T-helper 1 cell treated with Interleukin-12 subunit alpha and Interleukin-12 subunit beta and Interleukin-4 antibody, amounts not matched to agents 30 μg/mL and 1 μg/mL, for 36 hours (primary cell): ENCODE results near the gene RAG1.

ENCODE experiments used
- H3K27ac Mint-ChIP-seq: one replicate; pipeline ENCODE4 v1.8.0; 2021; ENCODE audit warnings: mild to moderate bottlenecking, mixed read lengths
- H3K27me3 Mint-ChIP-seq: one replicate; pipeline ENCODE4 v1.8.0; 2021; ENCODE audit warnings: low read depth, mixed read lengths
- H3K36me3 Mint-ChIP-seq: one replicate; pipeline ENCODE4 v1.8.0; 2021; ENCODE audit warnings: low read depth, mixed read lengths
- H3K4me1 Mint-ChIP-seq: one replicate; pipeline ENCODE4 v1.8.0; 2021; ENCODE audit warnings: low read depth, mixed read lengths
- H3K4me3 Mint-ChIP-seq: one replicate; pipeline ENCODE4 v1.8.0; 2021; ENCODE audit warnings: mild to moderate bottlenecking, moderate library complexity, mixed read lengths
- H3K9me3 Mint-ChIP-seq: one replicate; pipeline ENCODE4 v1.8.0; 2021; ENCODE audit warnings: mixed read lengths

Gene RAG1

DNA sequence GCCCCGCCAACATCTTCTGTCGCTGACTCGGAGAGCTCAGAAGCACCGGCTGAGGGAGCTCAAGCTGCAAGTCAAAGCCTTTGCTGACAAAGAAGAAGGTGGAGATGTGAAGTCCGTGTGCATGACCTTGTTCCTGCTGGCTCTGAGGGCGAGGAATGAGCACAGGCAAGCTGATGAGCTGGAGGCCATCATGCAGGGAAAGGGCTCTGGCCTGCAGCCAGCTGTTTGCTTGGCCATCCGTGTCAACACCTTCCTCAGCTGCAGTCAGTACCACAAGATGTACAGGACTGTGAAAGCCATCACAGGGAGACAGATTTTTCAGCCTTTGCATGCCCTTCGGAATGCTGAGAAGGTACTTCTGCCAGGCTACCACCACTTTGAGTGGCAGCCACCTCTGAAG is 6.7 kb downstream of the RAG1 start:
- no peak overlapping the region for H3K4me3 Mint-ChIP-seq
- H3K9me3 Mint-ChIP-seq: no peaks in the 10 kb centered on the region
- no peaks in the 10 kb centered on the region for H3K36me3 Mint-ChIP-seq
- H3K27ac Mint-ChIP-seq: no peak overlapping the region
- no peaks in the 10 kb centered on the region for H3K4me1 Mint-ChIP-seq
- H3K27me3 Mint-ChIP-seq: peaks cover 28% of the 10 kb centered on the region

DNA sequence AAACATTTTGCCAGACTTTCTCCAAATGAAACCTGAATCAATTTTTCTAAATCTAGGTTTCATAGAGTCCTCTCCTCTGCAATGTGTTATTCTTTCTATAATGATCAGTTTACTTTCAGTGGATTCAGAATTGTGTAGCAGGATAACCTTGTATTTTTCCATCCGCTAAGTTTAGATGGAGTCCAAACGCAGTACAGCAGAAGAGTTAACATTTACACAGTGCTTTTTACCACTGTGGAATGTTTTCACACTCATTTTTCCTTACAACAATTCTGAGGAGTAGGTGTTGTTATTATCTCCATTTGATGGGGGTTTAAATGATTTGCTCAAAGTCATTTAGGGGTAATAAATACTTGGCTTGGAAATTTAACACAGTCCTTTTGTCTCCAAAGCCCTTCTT is 9.6 kb downstream of the RAG1 start:
- peaks cover 8% of the 10 kb centered on the region for H3K27me3 Mint-ChIP-seq
- no peak overlapping the region for H3K27ac Mint-ChIP-seq
- H3K4me3 Mint-ChIP-seq: no peak overlapping the region
- H3K9me3 Mint-ChIP-seq: no peaks in the 10 kb centered on the region
- H3K36me3 Mint-ChIP-seq: no peaks in the 10 kb centered on the region
- no peaks in the 10 kb centered on the region for H3K4me1 Mint-ChIP-seq

DNA sequence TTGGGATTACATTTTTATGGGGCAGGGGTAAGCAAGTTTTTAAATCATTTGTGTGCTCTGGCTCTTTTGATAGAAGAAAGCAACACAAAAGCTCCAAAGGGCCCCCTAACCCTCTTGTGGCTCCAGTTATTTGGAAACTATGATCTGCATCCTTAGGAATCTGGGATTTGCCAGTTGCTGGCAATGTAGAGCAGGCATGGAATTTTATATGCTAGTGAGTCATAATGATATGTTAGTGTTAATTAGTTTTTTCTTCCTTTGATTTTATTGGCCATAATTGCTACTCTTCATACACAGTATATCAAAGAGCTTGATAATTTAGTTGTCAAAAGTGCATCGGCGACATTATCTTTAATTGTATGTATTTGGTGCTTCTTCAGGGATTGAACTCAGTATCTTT is 10.1 kb downstream of the RAG1 start:
- no peaks in the 10 kb centered on the region for H3K36me3 Mint-ChIP-seq
- peaks cover 4% of the 10 kb centered on the region for H3K27me3 Mint-ChIP-seq
- H3K9me3 Mint-ChIP-seq: no peaks in the 10 kb centered on the region
- no peak overlapping the region for H3K27ac Mint-ChIP-seq
- no peaks in the 10 kb centered on the region for H3K4me1 Mint-ChIP-seq
- no peak overlapping the region for H3K4me3 Mint-ChIP-seq

DNA sequence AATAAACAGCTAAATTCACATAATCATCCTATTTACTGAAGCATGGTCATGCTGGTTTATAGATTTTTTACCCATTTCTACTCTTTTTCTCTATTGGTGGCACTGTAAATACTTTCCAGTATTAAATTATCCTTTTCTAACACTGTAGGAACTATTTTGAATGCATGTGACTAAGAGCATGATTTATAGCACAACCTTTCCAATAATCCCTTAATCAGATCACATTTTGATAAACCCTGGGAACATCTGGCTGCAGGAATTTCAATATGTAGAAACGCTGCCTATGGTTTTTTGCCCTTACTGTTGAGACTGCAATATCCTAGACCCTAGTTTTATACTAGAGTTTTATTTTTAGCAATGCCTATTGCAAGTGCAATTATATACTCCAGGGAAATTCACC is 10.7 kb downstream of the RAG1 start:
- H3K4me3 Mint-ChIP-seq: no peak overlapping the region
- peaks cover 4% of the 10 kb centered on the region for H3K27me3 Mint-ChIP-seq
- H3K36me3 Mint-ChIP-seq: no peaks in the 10 kb centered on the region
- no peaks in the 10 kb centered on the region for H3K9me3 Mint-ChIP-seq
- no peaks in the 10 kb centered on the region for H3K4me1 Mint-ChIP-seq
- H3K27ac Mint-ChIP-seq: no peak overlapping the region

DNA sequence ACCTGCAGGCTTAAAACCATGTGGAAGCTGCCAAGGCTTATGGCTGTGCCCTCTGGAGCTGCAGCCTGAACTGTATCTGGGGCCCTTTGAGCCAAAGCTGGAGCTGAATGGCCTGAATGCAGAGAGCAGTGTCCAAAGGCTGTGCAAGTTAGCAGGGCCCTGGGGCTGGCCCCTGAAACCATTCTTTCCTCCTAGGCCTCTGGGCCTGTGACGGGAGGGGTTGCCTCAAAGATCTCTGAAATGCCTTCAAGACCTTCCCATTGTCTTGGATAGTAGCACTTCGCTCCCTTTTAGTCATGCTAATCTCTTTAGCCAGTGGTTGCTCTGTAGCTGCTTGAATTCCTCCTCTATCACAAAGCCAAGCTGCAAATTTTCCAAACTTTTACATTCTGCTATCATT is 13.7 kb downstream of the RAG1 start:
- H3K27ac Mint-ChIP-seq: no peak overlapping the region
- no peaks in the 10 kb centered on the region for H3K4me1 Mint-ChIP-seq
- H3K27me3 Mint-ChIP-seq: peaks cover 5% of the 10 kb centered on the region
- H3K9me3 Mint-ChIP-seq: no peaks in the 10 kb centered on the region
- H3K4me3 Mint-ChIP-seq: no peak overlapping the region
- H3K36me3 Mint-ChIP-seq: no peaks in the 10 kb centered on the region

GRCh38 chr11:36583667-36584066 is 15.9 kb downstream of the RAG1 start:
- Mint-ChIP-seq H3K27ac (no peak overlapping the region), H3K27me3 (peaks cover 12% of the 10 kb centered on the region), H3K36me3 (no peaks in the 10 kb centered on the region), H3K4me3 (no peak overlapping the region), H3K4me1 (no peaks in the 10 kb centered on the region), H3K9me3 (no peaks in the 10 kb centered on the region)

DNA sequence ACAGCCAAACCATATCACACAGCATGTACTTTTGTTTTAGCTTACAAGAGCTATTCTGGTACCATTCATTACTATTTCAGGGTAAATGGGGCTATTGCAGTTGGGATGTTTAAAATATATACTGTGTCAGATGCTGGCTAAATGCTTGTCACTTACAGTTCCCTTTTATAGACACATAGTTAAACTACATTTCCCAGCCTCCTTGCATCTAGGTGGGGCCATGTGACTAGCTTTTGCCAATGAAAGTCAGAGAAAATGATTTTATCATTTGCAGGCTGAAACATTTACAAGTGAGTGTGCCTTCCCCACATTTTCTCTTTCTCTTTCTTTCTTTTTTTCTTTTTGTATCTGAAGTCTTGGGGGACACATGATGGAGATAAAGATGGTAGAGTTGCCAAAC is 18.7 kb downstream of the RAG1 start:
- Mint-ChIP-seq H3K27ac (no peak overlapping the region), H3K36me3 (no peaks in the 10 kb centered on the region), H3K4me3 (no peak overlapping the region), H3K27me3 (peaks cover 26% of the 10 kb centered on the region), H3K9me3 (no peaks in the 10 kb centered on the region), H3K4me1 (no peaks in the 10 kb centered on the region)

GRCh38 chr11:36588099-36588498 is 20.3 kb downstream of the RAG1 start:
- no peaks in the 10 kb centered on the region for H3K9me3 Mint-ChIP-seq
- H3K4me3 Mint-ChIP-seq: no peak overlapping the region
- no peaks in the 10 kb centered on the region for H3K4me1 Mint-ChIP-seq
- H3K27ac Mint-ChIP-seq: no peak overlapping the region
- H3K27me3 Mint-ChIP-seq: peaks cover 36% of the 10 kb centered on the region
- H3K36me3 Mint-ChIP-seq: no peaks in the 10 kb centered on the region

DNA sequence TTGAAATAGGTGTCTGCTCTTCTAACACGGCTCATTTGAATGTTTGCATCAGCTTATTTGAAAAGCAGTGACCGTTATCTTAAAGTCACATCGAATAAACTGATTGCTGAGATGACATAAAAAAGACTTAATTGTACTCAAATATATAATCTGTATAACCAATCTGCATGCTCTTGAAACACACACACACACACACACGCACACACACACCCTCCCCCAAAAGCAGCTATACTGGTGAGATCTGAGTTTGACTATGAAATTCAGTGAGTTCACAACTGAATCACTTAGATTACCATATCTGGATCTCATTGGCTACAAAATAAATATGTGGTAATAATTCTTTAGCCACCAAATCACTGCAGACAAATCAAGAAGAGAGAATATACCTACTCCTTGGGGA is 22.7 kb downstream of the RAG1 start:
- no peaks in the 10 kb centered on the region for H3K9me3 Mint-ChIP-seq
- no peak overlapping the region for H3K4me3 Mint-ChIP-seq
- H3K4me1 Mint-ChIP-seq: peaks cover 8% of the 10 kb centered on the region
- no peak overlapping the region for H3K27ac Mint-ChIP-seq
- H3K36me3 Mint-ChIP-seq: no peaks in the 10 kb centered on the region
- H3K27me3 Mint-ChIP-seq: peaks cover 57% of the 10 kb centered on the region

DNA sequence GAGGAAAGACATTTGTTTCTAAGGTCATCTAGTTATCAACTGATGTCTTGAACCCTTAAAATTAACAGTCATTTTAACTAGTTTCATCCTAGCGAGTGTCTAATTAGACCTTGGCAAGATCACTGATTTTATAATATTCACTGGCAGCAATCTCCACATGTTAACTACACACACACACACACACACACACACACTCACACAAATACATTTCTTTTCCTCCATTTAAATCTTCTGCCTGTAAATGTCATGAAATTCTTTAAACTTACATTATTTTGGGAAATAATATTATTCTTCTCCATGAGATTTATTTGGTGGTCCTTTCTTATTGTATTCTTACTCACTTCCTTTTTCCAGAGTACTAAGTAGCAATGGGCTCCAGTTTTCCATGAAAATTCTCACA is 23.6 kb downstream of the RAG1 start:
- H3K27me3 Mint-ChIP-seq: peaks cover 55% of the 10 kb centered on the region
- no peaks in the 10 kb centered on the region for H3K36me3 Mint-ChIP-seq
- H3K9me3 Mint-ChIP-seq: no peaks in the 10 kb centered on the region
- no peak overlapping the region for H3K27ac Mint-ChIP-seq
- peaks cover 8% of the 10 kb centered on the region for H3K4me1 Mint-ChIP-seq
- H3K4me3 Mint-ChIP-seq: no peak overlapping the region

DNA sequence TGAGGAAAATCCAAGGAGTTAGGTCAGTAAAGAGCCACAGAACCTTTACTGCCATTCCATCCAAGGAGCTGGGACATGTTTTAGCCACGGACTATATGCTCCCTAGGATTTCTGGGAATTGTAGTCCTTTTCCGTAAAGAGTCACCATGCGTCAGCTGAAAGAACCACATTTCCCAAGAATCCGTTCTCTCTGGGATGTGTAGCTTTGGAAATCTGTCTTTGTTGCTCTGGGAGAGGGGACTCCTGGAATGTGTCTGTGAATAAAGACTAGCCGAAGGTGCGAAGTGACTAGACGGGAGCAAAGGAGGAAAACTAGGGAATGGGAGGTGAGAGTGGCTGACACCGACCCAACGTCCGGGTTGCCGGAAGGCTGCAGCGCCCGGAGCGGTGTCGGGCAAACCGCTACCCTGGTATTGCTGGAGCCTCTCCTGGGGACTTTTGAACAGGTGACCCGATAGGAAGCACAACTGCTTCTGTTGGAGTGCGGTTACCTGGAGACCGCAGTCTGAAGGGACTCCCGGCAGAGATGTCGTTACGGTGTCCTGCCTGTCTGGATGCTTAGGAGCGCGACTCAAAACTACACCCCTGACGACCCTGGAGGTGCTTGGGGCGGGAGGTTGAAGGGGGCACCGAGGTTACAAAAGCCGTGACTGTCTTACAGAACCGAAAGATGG is 26.6 kb downstream of the RAG1 start, which contains the start of gene IFTAP:
Gene IFTAP, plus strand, starts transcription at position 187 of the 674 bp plus-strand sequence. CDS start 15,602 bp downstream, outside the sequence.
- Mint-ChIP-seq H3K27me3 (peaks cover 48% of the 10 kb centered on the region), H3K9me3 (no peaks in the 10 kb centered on the region), H3K36me3 (no peaks in the 10 kb centered on the region), H3K4me3 (peak within 1 kb of the TSS; percentile 86), H3K4me1 (peaks cover 8% of the 10 kb centered on the region), H3K27ac (no peak within 1 kb of the TSS)

- H3K4me3 Mint-ChIP-seq: no peak overlapping the region
- no peak overlapping the region for H3K27ac Mint-ChIP-seq
- H3K9me3 Mint-ChIP-seq: no peaks in the 10 kb centered on the region
- H3K27me3 Mint-ChIP-seq: peaks cover 40% of the 10 kb centered on the region
- H3K36me3 Mint-ChIP-seq: no peaks in the 10 kb centered on the region
- peaks cover 8% of the 10 kb centered on the region for H3K4me1 Mint-ChIP-seq
Measured at GRCh38 chr11:36596880-36597279, 29.1 kb downstream of the RAG1 start.

DNA sequence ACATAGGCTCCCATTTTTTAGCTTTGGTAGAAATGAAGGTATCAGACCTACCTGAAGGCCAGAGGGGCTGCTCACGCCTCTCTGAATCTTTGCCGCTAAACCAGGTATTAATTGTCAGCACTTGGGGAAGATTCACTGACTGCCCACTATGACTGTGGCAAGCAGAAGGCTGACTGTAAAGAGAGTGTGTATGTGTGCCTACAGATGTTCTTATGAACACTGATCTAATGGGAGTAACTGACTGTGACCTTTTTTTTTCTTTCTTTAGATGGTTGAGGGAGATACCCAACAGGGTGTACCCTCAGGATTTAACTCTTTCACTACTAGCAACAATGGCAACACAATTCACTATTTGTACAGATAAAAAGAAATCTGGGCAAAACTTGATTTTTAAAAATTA is 30.2 kb downstream of the RAG1 start, which contains the start of gene RAG2:
Gene RAG2, minus strand, starts transcription at position 186 of the 400 bp plus-strand sequence. CDS start 4,068 bp downstream, outside the sequence.
- Mint-ChIP-seq H3K4me1 (peaks cover 8% of the 10 kb centered on the region), H3K4me3 (no peak within 1 kb of the TSS), H3K9me3 (no peaks in the 10 kb centered on the region), H3K27me3 (peaks cover 44% of the 10 kb centered on the region), H3K36me3 (no peaks in the 10 kb centered on the region), H3K27ac (no peak within 1 kb of the TSS)

DNA sequence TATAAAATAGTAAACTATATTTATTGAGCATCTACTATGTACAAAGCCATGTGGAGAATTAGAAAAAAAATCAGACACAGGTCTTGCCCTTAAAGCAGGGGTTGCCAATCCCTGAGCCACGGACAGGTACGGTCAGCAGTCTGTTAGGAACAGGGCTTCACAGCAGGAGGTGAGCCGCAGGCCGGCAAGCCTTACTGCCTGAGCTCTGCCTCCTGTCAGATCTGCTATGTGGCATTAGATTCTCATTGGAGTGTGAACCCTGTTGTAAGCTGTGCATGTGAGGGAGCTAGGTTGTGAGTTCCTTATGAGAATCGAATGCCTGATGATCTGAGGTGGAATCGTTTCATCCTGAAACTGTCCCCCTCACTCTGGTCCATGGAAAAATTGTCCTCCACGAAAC is 32.4 kb downstream of the RAG1 start:
- no peak overlapping the region for H3K4me3 Mint-ChIP-seq
- H3K4me1 Mint-ChIP-seq: no peaks in the 10 kb centered on the region
- no peaks in the 10 kb centered on the region for H3K36me3 Mint-ChIP-seq
- H3K27ac Mint-ChIP-seq: no peak overlapping the region
- H3K27me3 Mint-ChIP-seq: peaks cover 30% of the 10 kb centered on the region
- no peaks in the 10 kb centered on the region for H3K9me3 Mint-ChIP-seq

- Mint-ChIP-seq H3K4me3 (no peak overlapping the region), H3K9me3 (no peaks in the 10 kb centered on the region), H3K4me1 (peaks cover 1% of the 10 kb centered on the region), H3K36me3 (no peaks in the 10 kb centered on the region), H3K27me3 (peaks cover 26% of the 10 kb centered on the region), H3K27ac (no peak overlapping the region)
Measured at GRCh38 chr11:36601155-36601554, 33.3 kb downstream of the RAG1 start.

DNA sequence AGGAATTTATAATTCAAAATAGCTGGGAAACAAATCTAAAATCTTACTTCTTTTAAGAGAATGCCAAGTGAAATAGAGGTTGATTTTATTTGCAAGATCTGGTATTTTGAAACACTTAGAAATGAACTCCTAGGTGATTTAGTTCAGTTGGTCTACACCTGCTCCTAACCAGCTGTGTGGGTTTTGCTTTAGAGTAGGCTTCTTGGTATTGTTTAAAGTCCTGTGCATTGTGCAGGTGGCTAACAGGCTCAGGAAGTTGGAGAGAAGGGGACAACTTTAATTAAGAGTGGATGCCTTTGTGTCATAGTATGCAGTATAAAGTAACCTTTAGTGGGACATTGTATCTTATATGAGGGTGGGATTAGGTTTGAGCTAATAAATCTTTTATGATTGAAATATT is 34.3 kb downstream of the RAG1 start:
- peaks cover 1% of the 10 kb centered on the region for H3K4me1 Mint-ChIP-seq
- peaks cover 26% of the 10 kb centered on the region for H3K27me3 Mint-ChIP-seq
- H3K36me3 Mint-ChIP-seq: no peaks in the 10 kb centered on the region
- no peaks in the 10 kb centered on the region for H3K9me3 Mint-ChIP-seq
- H3K4me3 Mint-ChIP-seq: no peak overlapping the region
- no peak overlapping the region for H3K27ac Mint-ChIP-seq
